ENCODE measurements around the gene LNP1. TPM values are rescaled to one million over a fixed set of nuclear protein-coding genes. Genes with fewer than 3 reads are reported as not detected.

LNP1 gene
- total and polyA plus RNA-seq, 2 of the 13 experiments (the other 11 are each of a cell fraction or from before 2014, with no cell fraction given): 3.6 to 7.0 TPM

GRCh38 chr3:100426067-100426682 is 24.8 kb downstream of the LNP1 start (continued):
- TF ChIP-seq DMTF1 (CRISPR knock-in tag; IDR thresholded peaks at IDR 0.05): no peak
- TF ChIP-seq ARNTL (CRISPR knock-in tag; IDR thresholded peaks at IDR 0.05): no peak
- no peak for TF ChIP-seq KDM3A (CRISPR knock-in tag; IDR thresholded peaks at IDR 0.05; ENCODE audit: low read depth)
- TF ChIP-seq ARNT2 (CRISPR knock-in tag; IDR thresholded peaks at IDR 0.05; ENCODE audit: low read depth): no peak
- TF ChIP-seq ZNF530 (CRISPR knock-in tag; IDR thresholded peaks at IDR 0.05; ENCODE audit: low read depth): no peak
- TF ChIP-seq ATM (IDR thresholded peaks at IDR 0.05; ENCODE audit: borderline replicate concordance): no peak
- TF ChIP-seq CHCHD3 (CRISPR knock-in tag; IDR thresholded peaks at IDR 0.05): no peak
- no peak for TF ChIP-seq ZNF230 (CRISPR knock-in tag; IDR thresholded peaks at IDR 0.05)
- TF ChIP-seq HNF4G (IDR thresholded peaks at IDR 0.05; ENCODE audit: borderline replicate concordance, low read depth, low read length): no peak
- TF ChIP-seq HNF4G (CRISPR knock-in tag; IDR thresholded peaks at IDR 0.05; ENCODE audit: borderline replicate concordance, low read depth): no peak
- TF ChIP-seq CENPBD1 (CRISPR knock-in tag; IDR thresholded peaks at IDR 0.05; ENCODE audit: borderline replicate concordance, low read depth): no peak
- TF ChIP-seq GTF2F1 (IDR thresholded peaks at IDR 0.05; ENCODE audit: low read length): no peak
- TF ChIP-seq SYNCRIP (IDR thresholded peaks at IDR 0.05; ENCODE audit: insufficient read depth, low read depth, low read length): no peak
